22Rv1 (cell line): ENCODE measurements around the gene ZNF410.

Experiments used
- ZFX ChIP-seq: fragments of 450-650 bp; IDR thresholded peaks from 2 replicates; pipeline ENCODE4 v1.6.1; 2017; ENCODE audit warnings: antibody characterized with exemption, borderline replicate concordance
- TF ChIP-seq, protein P1 (sequence below): fragments of 450-650 bp; IDR thresholded peaks from 2 replicates; pipeline ENCODE4 v1.5.1; 2017; ENCODE audit warnings: mild to moderate bottlenecking

- TF ChIP-seq, protein P1, sequence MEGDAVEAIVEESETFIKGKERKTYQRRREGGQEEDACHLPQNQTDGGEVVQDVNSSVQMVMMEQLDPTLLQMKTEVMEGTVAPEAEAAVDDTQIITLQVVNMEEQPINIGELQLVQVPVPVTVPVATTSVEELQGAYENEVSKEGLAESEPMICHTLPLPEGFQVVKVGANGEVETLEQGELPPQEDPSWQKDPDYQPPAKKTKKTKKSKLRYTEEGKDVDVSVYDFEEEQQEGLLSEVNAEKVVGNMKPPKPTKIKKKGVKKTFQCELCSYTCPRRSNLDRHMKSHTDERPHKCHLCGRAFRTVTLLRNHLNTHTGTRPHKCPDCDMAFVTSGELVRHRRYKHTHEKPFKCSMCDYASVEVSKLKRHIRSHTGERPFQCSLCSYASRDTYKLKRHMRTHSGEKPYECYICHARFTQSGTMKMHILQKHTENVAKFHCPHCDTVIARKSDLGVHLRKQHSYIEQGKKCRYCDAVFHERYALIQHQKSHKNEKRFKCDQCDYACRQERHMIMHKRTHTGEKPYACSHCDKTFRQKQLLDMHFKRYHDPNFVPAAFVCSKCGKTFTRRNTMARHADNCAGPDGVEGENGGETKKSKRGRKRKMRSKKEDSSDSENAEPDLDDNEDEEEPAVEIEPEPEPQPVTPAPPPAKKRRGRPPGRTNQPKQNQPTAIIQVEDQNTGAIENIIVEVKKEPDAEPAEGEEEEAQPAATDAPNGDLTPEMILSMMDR, result no peak
- no peak for TF ChIP-seq ZFX
These were observed 35.7 kb upstream of the ZNF410 start for GRCh38 chr14:73851000-73851399.
